CD4-positive, alpha-beta T cell treated with Interleukin-1 beta for 1 hour (primary cell): Measurements from ENCODE around the gene TBX18.

ENCODE experiments used
- DNase-seq, 2 donors: peaks; one replicate each; pipeline ENCODE4 v3.0.0-alpha.2; 2020 to 2022

The TBX18 gene

DNA sequence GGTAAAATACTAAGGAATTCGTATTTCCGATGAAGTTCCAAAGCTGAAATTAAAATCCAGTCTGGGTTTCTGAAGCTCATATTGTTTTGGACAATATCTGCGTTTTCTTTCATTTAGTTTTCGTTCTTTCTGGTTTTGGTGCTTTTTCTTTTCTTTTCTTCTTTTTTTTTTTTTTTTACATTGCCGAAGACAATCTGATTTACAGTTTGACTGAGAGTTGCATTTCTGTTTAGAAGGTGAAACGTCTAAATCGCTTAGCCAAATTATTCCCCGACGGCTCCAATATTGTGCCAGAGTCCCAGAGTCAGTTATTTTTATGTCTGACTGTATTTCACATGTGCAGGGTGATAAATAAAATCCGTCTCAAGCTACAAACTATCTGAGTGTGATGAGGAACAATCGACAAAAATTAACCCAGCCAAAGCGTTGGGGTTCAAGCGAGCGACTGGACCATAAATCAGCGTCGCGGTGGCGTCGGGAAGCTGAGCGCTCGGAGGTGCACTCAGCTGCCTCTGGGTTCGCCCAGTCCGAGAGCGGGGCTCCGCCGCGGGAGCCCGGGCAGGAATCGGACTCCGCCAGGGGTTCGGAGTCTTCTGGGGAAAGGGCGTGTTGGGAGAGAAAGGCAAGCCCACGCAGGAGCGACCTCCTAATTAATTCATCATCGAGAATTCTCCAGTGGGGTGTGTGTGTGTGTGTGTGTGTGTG lies 8.2 kb upstream of the TBX18 start:
- no peak for DNase-seq

- DNase-seq: no peak
Observed at GRCh38 chr6:84771756-84772356, 7.5 kb upstream of the TBX18 start.

DNA sequence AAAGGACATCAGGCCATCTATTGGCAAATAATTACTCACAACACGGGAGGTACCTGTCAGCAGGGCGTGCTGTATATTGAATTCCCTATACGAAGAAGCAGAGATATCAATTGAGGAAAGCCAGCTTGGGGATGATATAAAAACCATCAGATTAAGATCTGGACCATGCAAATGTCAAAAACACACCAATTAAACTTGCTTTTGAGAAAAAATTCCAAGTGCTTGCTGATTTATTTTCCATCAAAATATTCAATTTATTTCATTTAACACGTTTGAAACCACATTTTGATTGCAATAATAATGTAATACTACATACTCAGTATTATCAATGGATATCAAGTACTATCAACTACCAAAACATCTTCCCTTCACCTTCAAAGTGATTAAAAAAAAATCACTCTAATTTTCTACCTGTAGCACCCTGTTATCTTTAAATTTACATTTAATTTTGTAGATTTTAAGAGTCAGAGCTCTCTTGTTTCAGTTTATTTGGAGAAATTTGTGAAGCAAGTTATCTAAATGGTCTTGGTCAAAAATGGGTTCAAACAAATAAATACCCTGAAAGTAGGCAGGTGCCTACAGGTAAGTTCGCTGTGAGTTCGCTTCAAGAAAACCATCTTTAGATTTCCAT lies 6.8 kb upstream of the TBX18 start:
- no peak for DNase-seq

DNA sequence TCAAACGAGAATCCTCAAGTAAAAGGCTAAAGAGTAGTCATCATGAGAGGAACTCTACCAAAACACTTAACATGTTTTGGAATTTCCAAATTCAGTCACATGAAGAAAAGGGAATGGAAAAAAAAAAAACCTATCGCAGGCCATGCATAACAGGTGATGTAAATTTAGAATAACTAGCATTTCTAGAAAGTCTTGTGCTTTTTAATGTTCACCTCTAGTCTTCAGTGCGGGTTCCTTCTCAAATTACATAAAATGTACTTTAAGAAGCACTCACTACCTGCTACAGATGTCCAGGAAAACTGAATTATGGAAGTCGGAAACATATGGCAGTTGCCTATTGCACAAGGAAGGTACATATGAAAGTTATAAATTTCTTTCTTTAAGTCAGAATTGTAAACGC lies 6.1 kb upstream of the TBX18 start:
- no peak for DNase-seq

DNA sequence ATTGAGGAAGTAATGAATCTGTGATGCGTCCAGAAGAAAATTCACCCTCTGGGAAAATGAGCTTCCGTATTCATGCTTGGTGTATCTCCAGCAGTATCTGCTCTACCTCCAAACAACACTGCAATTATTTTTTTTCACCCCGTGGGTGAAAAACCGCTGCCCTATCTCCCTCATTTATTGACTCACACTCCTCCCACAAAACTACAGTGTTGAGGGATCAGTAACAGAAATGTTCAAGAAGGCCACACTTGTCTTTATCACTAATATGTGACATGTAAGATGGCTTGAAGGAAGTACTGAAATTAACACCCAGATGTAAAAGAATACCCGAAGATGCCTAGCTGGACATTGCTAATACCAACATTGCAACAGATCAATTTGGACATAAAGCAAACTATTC lies 4.9 kb upstream of the TBX18 start:
- DNase-seq: no peak

DNA sequence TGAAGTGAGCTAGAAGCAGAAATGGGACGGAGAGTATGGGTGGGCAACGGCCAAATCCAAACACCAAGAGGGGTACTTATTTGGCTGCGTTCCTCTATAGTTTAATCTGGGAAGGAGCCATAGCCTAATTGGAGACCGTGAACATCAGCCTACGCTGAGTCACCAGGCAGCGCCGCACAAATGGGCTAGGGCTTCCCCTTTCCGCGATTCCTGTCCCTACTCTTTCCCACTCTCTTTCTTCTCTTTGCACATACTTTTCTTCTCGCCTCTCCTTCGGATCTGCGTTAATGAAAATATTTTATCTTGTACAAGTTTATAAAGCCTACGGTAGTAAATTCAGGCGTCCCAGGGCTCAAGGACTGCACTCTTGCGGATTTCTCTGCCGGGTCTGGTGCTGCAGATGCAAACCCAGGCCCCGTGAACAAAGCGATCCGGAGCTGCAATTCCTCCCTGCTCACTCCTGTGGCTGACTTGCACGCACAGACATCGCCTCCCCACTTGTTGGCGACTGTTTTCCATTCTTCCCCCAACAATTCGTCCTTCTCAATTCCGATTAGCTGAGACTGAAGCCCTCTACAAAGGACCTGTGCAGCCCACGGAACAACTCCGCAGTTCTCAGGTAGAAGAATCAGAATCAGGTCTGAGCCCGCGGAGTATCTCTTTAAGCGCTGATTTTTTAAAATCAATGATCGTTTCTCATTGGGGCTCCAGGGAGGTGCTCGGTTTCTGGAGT lies 4.2 kb upstream of the TBX18 start:
- DNase-seq: no peak

DNA sequence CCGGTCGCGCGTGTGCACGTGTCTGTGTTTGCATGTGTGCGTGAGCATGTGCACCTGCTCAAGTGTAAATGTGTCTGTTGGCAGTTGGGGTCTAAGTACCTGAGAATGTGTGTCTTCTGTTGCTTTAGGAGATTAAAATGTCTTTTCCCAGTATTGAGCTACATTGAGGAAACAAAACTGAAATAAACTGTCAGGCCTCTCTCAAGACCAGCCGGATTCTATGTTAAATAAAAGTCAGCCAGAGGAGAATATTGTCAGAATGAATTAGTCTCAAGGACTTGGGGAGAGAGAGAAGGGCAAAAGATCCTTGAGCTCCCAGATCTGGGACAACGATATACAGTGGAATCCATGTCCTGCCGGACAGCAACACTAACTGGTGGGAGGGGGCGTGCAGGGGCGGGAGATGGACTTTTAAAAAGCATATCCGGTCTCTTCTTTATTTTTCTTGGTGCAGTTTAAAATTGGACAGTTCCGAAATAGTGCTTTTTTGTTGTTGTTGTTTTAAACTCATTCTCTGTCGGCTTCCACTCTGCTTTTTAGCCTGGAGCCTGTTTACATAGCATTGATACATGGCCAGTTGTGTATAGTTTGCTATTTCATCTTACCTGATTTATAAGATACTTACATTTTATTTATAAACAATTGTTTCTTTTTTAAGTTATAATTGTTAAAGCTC lies 3.3 kb upstream of the TBX18 start:
- DNase-seq: no peak

GRCh38 chr6:84766799-84767525 lies 2.6 kb upstream of the TBX18 start:
- DNase-seq: no peak

GRCh38 chr6:84766118-84766798 lies 1.9 kb upstream of the TBX18 start:
- no peak for DNase-seq

DNA sequence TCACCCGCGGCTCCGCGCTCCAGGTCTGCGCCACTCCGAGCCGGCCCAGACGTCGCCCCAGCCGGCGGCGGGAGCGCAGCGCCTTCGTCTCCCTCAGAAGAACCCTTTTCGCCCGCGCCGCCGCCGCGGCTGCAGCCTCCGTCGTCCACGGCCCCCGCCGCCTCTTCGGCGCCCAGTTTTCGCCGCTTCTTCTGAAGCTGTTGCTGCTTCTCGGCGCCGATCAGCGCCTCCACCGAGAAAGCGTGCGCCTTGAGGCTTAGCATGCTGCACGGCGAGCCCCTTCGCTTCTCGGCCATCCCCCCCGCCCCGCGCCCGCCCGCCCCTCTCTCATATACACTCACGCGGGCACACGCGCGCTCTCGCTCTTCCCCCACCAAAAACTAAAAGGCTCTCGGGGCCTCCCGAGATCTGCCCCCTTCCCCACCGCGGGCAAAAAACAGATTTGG lies 489 bp downstream of the TBX18 start:
- no peak for DNase-seq

DNA sequence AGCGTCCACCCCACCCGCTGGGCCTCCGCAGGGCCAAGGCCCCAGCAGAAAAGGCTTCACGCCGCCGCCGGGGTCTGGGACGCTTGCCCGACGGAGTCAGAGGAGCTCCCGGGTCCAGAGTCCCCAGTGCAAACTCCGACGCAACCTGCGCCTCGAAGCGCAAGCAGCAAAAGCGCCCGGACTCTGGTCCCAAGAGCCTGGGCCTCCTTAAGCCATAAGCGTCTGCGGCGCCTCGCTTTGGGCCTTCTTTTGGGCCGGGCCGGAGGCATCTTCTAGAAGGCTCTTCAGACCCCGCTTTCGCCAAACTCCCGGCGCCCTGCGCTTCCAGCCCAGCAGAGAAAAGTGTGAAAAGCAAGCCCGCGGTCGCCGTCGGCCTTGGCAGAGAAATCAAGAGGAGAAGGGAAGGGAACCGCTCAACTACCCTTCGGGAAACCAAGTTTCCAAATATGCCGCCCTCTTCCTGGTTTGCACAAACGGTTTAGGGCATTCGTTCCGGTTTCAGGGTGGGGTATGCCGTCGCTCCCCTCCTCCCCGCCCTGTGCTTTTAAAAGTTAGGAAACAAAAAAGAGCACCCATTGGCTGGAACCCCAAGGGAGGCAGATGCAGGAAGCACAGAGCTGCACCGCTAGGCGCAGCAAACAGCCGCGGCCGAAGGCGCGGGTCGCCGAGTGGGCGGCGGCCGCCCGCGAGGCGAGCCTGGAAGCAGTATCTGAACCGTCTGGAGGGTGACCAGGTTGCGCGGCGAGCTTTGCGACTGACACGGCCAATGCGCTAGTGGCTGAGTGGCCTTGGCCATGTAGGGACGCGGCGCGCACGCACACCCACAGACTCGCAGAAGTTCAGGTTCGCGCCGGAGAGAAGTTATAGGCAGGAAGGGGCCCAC lies 1.2 kb downstream of the TBX18 start:
- DNase-seq: no peak

- DNase-seq: no peak
Observed at GRCh38 chr6:84762220-84763002, 2.0 kb downstream of the TBX18 start.

GRCh38 chr6:84758486-84758885 lies 5.9 kb downstream of the TBX18 start:
- DNase-seq: no peak

DNA sequence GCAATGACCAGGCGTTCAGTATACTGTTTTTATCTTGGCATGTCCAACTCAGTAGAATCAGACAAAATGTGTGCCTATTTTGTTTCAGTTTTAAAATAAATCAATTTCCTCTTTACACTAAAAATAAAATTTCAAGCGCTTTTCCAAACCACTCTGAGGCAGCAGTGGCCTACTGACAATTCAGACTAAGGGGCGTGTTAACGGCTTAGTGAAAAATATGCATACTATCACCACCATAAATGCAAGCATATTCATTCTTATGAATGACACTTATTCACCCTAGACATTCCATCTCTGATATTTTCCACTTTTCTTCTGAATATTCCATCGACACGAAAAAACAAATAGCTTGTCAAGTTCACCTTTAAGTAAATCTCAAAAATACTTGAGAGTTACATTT lies 7.5 kb downstream of the TBX18 start:
- no peak for DNase-seq

DNA sequence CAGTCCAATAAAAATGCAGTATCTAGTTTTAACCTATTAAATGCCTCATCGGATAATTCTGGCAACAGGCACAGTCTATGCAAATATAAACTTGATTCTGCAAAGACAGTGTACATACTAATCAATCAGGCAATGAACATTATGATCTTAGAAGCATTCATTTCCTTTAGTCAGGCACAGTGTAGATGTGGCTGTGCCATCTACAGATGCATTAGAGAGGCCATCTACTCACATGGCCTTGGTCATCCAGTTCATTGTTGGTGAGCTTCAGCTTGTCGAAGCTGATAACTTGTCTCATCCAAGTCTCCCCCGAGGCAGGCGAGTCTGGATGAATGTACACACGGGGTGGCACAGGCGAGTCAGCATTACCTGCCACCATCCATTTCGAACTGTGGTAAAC lies 7.9 kb downstream of the TBX18 start:
- no peak for DNase-seq

DNA sequence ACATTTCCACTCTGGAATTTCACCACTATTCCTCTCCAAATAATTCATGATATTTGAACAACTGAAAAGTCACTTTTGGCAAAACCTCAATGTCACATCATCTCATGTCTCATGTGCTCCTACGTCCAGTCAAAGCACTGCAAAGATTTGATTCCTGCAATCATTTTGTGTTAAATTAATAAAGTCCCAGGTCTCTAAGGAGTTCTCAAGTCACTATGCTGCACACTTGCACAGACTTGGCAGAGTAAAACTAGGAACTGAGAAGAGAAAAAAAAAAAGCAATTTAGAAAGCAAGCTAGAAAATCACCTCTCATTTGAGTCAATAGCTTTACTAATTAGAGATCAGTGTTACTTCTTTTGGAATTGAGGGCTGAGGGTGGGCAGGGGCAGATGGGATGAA lies 11.2 kb downstream of the TBX18 start:
- no peak for DNase-seq

DNA sequence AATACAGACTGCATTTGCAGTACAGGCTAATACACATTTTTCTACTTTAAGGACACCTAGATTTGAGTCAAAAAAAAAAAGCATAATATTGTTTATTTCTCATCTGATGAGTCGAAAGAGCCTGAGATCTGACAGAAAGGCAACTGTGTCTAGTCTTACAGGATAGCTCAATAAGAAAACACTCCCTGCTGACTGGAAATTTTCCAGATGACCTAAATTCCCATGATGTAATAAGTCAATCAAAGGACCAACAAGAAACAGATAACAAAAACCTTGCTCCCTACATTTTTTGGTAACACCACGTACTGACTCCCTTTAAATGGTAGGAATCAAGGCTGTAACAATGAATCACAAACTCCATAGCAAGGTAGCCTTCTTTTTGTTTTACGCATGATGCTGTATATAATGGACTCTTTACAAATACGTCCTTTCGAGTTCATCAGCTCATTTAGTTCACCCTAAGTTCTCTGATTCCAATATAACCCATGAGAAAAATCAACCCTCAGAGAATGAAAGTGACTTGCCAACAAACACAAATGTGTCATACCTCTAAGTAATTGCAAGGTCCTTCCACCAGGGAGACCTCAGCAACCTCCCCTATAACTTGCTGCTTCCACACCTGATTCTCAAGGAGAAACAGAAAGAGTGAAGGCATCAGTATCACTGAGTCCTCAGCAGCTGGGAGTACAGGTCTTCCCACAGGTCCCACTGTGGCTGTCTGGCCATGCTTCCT lies 12.1 kb downstream of the TBX18 start:
- no peak for DNase-seq

GRCh38 chr6:84749181-84749580 lies 15.2 kb downstream of the TBX18 start:
- no peak for DNase-seq

- no peak for DNase-seq
Observed at GRCh38 chr6:84748376-84748775, 16.0 kb downstream of the TBX18 start.
